B cell (primary cell): ENCODE results near the gene SLC26A3. TPM values are rescaled to one million over a fixed set of nuclear protein-coding genes. Genes with fewer than 3 reads are reported as not detected.

ENCODE experiments used
- ATAC-seq: fragments of 200-7000 bp; cut with Tn5 transposase; one replicate; pipeline ENCODE4 v1.10.0; 2021; ENCODE audit warnings: low read depth, mild to moderate bottlenecking, moderate number of reproducible peaks, moderate library complexity
- CTCF ChIA-PET: fragments of 350-600 bp; sonication (Branson Sonifier 250); formaldehyde crosslinking; loops from one replicate; lab custom pipeline; 2021; ENCODE audit warnings: antibody characterized with exemption, inconsistent platforms; lab: Charles Lee
- POLR2A ChIA-PET: fragments of 350-600 bp; sonication (Branson Sonifier 250); formaldehyde crosslinking; loops from one replicate; lab custom pipeline; 2021; ENCODE audit warnings: antibody characterized with exemption; lab: Charles Lee
- DNase-seq: peaks from one replicate; pipeline ENCODE4 v3.0.0; 2013
- H2AFZ ChIP-seq: 2 replicates; pipeline ENCODE4 v1.6.1; 2012; ENCODE audit warnings: mild to moderate bottlenecking, low read depth, low read length; ENCODE audit not compliant: insufficient read depth, poor library complexity, severe bottlenecking
- H3K27ac ChIP-seq, 2 donors: 1 replicate in 1 of 2; 2 replicates in 1 of 2; pipeline ENCODE4 v1.5.1; 2012 to 2013; ENCODE audit warnings: low read length in 2 of 2, mild to moderate bottlenecking in 2 of 2, moderate library complexity in 1 of 2
- H3K27me3 ChIP-seq, 4 experiments: fragments of 200-600 bp in 1 of 4; sonication (generic) in 1 of 4; replicated peaks in 1 of 4; 1 replicate in 2 of 4; 2 replicates in 2 of 4; pipeline versions ENCODE4 v1.6.1 to v1.7.0; 2013 to 2016; ENCODE audit warnings: low read length in 3 of 4, mild to moderate bottlenecking in 2 of 4, mixed read lengths in 1 of 4, moderate library complexity in 1 of 4; ENCODE audit not compliant: insufficient read depth in 4 of 4, control insufficient read depth in 3 of 4; ENCODE audit errors: control extremely low read depth in 1 of 4
- H3K36me3 ChIP-seq, 2 experiments: replicated peaks in 1 of 2; 1 replicate in 1 of 2; 2 replicates in 1 of 2; pipeline versions ENCODE4 v1.6.1 to v1.7.1; 2013; ENCODE audit warnings: low read length in 1 of 2; ENCODE audit not compliant: insufficient read depth in 2 of 2, control insufficient read depth in 1 of 2; ENCODE audit errors: control extremely low read depth in 1 of 2, extremely low read depth in 1 of 2
- H3K4me1 ChIP-seq, 2 donors: fragments of 200-600 bp in 1 of 2; sonication (generic) in 1 of 2; 1 replicate in 1 of 2; 2 replicates in 1 of 2; pipeline versions ENCODE4 v1.5.1 to v1.6.1; 2013 to 2017; ENCODE audit warnings: low read length in 2 of 2; ENCODE audit not compliant: control insufficient read depth in 2 of 2, insufficient read depth in 2 of 2
- H3K4me2 ChIP-seq: replicated peaks from 2 replicates; pipeline ENCODE3; 2012; ENCODE audit warnings: mild to moderate bottlenecking, low read depth, low read length; ENCODE audit not compliant: poor library complexity, severe bottlenecking
- H3K4me3 ChIP-seq, 5 experiments: fragments of 200-600 bp in 1 of 5; sonication (generic) in 1 of 5; 1 replicate in 3 of 5; 2 replicates in 2 of 5; pipeline versions ENCODE4 v1.5.1 to v1.7.0; 2011 to 2016; ENCODE audit warnings: low read length in 4 of 5, mild to moderate bottlenecking in 4 of 5, low read depth in 2 of 5, control low read depth in 1 of 5, moderate library complexity in 1 of 5; ENCODE audit not compliant: insufficient read depth in 1 of 5; ENCODE audit errors: control extremely low read depth in 1 of 5, extremely low read depth in 1 of 5
- H3K79me2 ChIP-seq: fragments of 200-600 bp; sonication (generic); one replicate; pipeline ENCODE4 v1.6.0; 2016; ENCODE audit warnings: low read length; ENCODE audit not compliant: control insufficient read depth, insufficient read depth
- H3K9ac ChIP-seq: fragments of 200-600 bp; sonication (generic); 2 replicates; pipeline ENCODE4 v1.6.1; 2017; ENCODE audit warnings: mild to moderate bottlenecking, low read length, moderate library complexity
- H3K9me3 ChIP-seq, 3 donors: one replicate each; pipeline versions ENCODE4 v1.6.1 to v1.7.1; 2013; ENCODE audit warnings: low read length in 2 of 3; ENCODE audit not compliant: control insufficient read depth in 2 of 3, insufficient read depth in 1 of 3; ENCODE audit errors: control extremely low read depth in 1 of 3
- H4K20me1 ChIP-seq: 2 replicates; pipeline ENCODE4 v1.6.0; 2012; ENCODE audit warnings: mild to moderate bottlenecking, low read length; ENCODE audit not compliant: insufficient read depth, control insufficient read depth, poor library complexity, severe bottlenecking
- H3K27ac Mint-ChIP-seq: one replicate; pipeline ENCODE4 v1.8.0; 2021; ENCODE audit warnings: mixed read lengths
- H3K27me3 Mint-ChIP-seq: one replicate; pipeline ENCODE4 v1.8.0; 2021; ENCODE audit warnings: mixed read lengths
- H3K4me1 Mint-ChIP-seq: one replicate; pipeline ENCODE4 v1.8.0; 2021; ENCODE audit warnings: mixed read lengths
- H3K4me3 Mint-ChIP-seq: one replicate; pipeline ENCODE4 v1.8.0; 2021; ENCODE audit warnings: mixed read lengths
- H3K9me3 Mint-ChIP-seq: one replicate; pipeline ENCODE4 v1.8.0; 2022; ENCODE audit warnings: mixed read lengths; ENCODE audit not compliant: insufficient read depth
- EZH2 ChIP-seq: IDR thresholded peaks from 2 replicates; pipeline ENCODE4 v1.6.1; 2012; ENCODE audit warnings: borderline replicate concordance, low read depth, mild to moderate bottlenecking, moderate library complexity, low read length; ENCODE audit not compliant: insufficient read depth, poor library complexity, severe bottlenecking
- whole genome bisulfite sequencing: methylation state at CpG from one replicate; pipeline ENCODE4 v1.1.5; 2013; ENCODE audit warnings: missing lambda C conversion rate; ENCODE audit not compliant: insufficient coverage; 5-methylcytosine and 5-hydroxymethylcytosine counted together
- intact Hi-C: fragments of 100-400 bp; cut with micrococcal nuclease; formaldehyde crosslinking; loops from one replicate; pipeline ENCODE4 v1.10.0; 2022
- polyA plus RNA-seq: library from polyadenylated mRNA; depleted of rRNA; stranded (reverse); fragments of >200 nt; gene quantifications from 2 replicates; pipeline ENCODE4 v1.2.3, GENCODE V29; 2012
- total RNA-seq, 2 donors: library from RNA; stranded (reverse); fragments of 120-200 nt in 1 of 2; gene quantifications; 1 replicate in 1 of 2; 2 replicates in 1 of 2; pipeline versions ENCODE4 v1.2.3 to v1.2.4, GENCODE V29; 2013 to 2022
- TF ChIP-seq, protein P1 (sequence below): fragments of 200-600 bp; IDR thresholded peaks from one replicate; pipeline ENCODE4 v1.8.0; 2022; ENCODE audit warnings: antibody characterized with exemption, mild to moderate bottlenecking

SLC26A3 gene
- total and polyA plus RNA-seq, 2 donors (not counting 1 experiment from before 2014, with no cell fraction given), result not detected

DNA sequence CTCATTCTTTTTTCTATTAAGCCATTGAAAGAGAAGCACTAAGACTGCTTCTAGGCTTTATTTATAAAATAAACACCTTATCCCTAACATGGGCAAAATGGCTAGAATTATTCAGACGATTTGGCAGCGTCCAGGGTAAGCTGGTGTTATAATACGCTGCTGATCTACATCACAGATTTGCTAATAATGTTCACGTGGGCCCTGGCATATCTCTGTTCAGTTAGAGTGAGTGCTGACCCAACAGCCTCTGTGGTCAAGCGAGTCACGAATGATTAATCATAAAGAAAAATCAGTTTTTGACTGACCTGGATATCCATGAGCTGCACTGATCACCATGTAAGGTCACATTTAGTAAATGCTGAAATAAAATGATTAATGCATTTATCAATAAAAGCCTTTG lies 87.5 kb downstream of the SLC26A3 start:
- no peaks in the 10 kb centered on the region for H3K36me3 ChIP-seq
- Mint-ChIP-seq H3K27ac (no peak overlapping the region), H3K9me3 (no peaks in the 10 kb centered on the region), H3K4me3 (no peak overlapping the region), H3K27me3 (peaks cover 9% of the 10 kb centered on the region), H3K4me1 (no peaks in the 10 kb centered on the region)
- no peak overlapping the region for H2AFZ ChIP-seq
- H3K4me3 ChIP-seq, result no peak overlapping the region
- CTCF ChIA-PET, result interaction anchor here (0.9 kb wide), 1 partner anchor 252 kb away, joined by 3 read pairs; no protein-coding TSS in a partner anchor
- intact Hi-C loops, result no loop called here
- ATAC-seq (no peak), DNase-seq (no peak)
- no peak overlapping the region for H3K9ac ChIP-seq
- TF ChIP-seq, protein P1, sequence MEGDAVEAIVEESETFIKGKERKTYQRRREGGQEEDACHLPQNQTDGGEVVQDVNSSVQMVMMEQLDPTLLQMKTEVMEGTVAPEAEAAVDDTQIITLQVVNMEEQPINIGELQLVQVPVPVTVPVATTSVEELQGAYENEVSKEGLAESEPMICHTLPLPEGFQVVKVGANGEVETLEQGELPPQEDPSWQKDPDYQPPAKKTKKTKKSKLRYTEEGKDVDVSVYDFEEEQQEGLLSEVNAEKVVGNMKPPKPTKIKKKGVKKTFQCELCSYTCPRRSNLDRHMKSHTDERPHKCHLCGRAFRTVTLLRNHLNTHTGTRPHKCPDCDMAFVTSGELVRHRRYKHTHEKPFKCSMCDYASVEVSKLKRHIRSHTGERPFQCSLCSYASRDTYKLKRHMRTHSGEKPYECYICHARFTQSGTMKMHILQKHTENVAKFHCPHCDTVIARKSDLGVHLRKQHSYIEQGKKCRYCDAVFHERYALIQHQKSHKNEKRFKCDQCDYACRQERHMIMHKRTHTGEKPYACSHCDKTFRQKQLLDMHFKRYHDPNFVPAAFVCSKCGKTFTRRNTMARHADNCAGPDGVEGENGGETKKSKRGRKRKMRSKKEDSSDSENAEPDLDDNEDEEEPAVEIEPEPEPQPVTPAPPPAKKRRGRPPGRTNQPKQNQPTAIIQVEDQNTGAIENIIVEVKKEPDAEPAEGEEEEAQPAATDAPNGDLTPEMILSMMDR, result no peak
- TF ChIP-seq EZH2, result no peak
- WGBS, result 93% methylated on average over 4 of the region's 6 CpGs
- H4K20me1 ChIP-seq, result no peaks in the 10 kb centered on the region
- no peak overlapping the region for H3K27ac ChIP-seq
- no peaks in the 10 kb centered on the region for H3K79me2 ChIP-seq
- H3K4me2 ChIP-seq, result no peak overlapping the region
- POLR2A ChIA-PET, result no interaction called here
- H3K9me3 ChIP-seq, result no peaks in the 10 kb centered on the region
- no peaks in the 10 kb centered on the region for H3K27me3 ChIP-seq
- no peaks in the 10 kb centered on the region for H3K4me1 ChIP-seq

Other genes with a start within 250 kb of the SLC26A3 start
- 73.0 and 74.8 TPM in 2 replicates for gene COG5, start 239.3 kb downstream of the SLC26A3 start, total RNA-seq
- 7.0 and 9.8 TPM in 2 replicates for gene COG5, start 239.3 kb downstream of the SLC26A3 start, polyA plus RNA-seq
- 17.6 and 18.7 TPM in 2 replicates for gene DUS4L, start 239.3 kb downstream of the SLC26A3 start, total RNA-seq
- 4.0 and 4.1 TPM in 2 replicates for gene DUS4L, start 239.3 kb downstream of the SLC26A3 start, polyA plus RNA-seq
- gene BCAP29, start 223.0 kb downstream of the SLC26A3 start, total RNA-seq, result 27.3 and 31.8 TPM in 2 replicates
- gene BCAP29, start 223.0 kb downstream of the SLC26A3 start, polyA plus RNA-seq, result 24.6 and 32.5 TPM in 2 replicates
- gene SLC26A4, start 142.4 kb downstream of the SLC26A3 start, total RNA-seq, result 0.05 and 0.29 TPM in 2 replicates
- gene SLC26A4, start 142.4 kb downstream of the SLC26A3 start, polyA plus RNA-seq, result 0.13 and 0.48 TPM in 2 replicates
- gene CBLL1, start 59.1 kb downstream of the SLC26A3 start, total RNA-seq, result 49.9 and 57.2 TPM in 2 replicates
- 22.1 and 33.6 TPM in 2 replicates for gene CBLL1, start 59.1 kb downstream of the SLC26A3 start, polyA plus RNA-seq
- gene DLD, start 88.0 kb upstream of the SLC26A3 start, total RNA-seq, result 47.9 and 48.8 TPM in 2 replicates
- gene DLD, start 88.0 kb upstream of the SLC26A3 start, polyA plus RNA-seq, result 26.7 and 77.2 TPM in 2 replicates
- not detected in 2 replicates for gene LAMB1, start 199.9 kb upstream of the SLC26A3 start, total RNA-seq
- gene LAMB1, start 199.9 kb upstream of the SLC26A3 start, polyA plus RNA-seq, result not detected in 2 replicates